Hepatocyte (in vitro differentiated cells): Measurements from ENCODE around the gene PRR27. TPM values are rescaled to one million over a fixed set of nuclear protein-coding genes. Genes with fewer than 3 reads are reported as not detected.

ENCODE experiments used
- DNase-seq: peaks from one replicate; pipeline ENCODE4 v3.0.0-alpha.2; 2016; ENCODE audit warnings: low spot score
- H2AFZ ChIP-seq: fragments of 200-600 bp; sonication (generic); 2 replicates; pipeline ENCODE4 v1.6.0; 2016; ENCODE audit warnings: antibody characterized with exemption, mild to moderate bottlenecking
- H3K27ac ChIP-seq: fragments of 200-600 bp; sonication (generic); 2 replicates; pipeline ENCODE4 v1.5.1; 2016; ENCODE audit warnings: mild to moderate bottlenecking
- H3K27me3 ChIP-seq: fragments of 200-600 bp; sonication (generic); 2 replicates; pipeline ENCODE4 v1.6.1; 2016
- H3K36me3 ChIP-seq: fragments of 200-600 bp; sonication (generic); replicated peaks from 2 replicates; pipeline ENCODE4 v1.5.1; 2016; ENCODE audit warnings: low read depth; ENCODE audit not compliant: insufficient read depth
- H3K4me1 ChIP-seq: fragments of 200-600 bp; sonication (generic); 2 replicates; pipeline ENCODE4 v1.5.1; 2016; ENCODE audit warnings: mild to moderate bottlenecking, moderate library complexity; ENCODE audit not compliant: insufficient read depth
- H3K4me2 ChIP-seq: fragments of 200-600 bp; sonication (generic); 2 replicates; pipeline ENCODE4 v1.6.0; 2016
- H3K4me3 ChIP-seq: fragments of 200-600 bp; sonication (generic); 2 replicates; pipeline ENCODE4 v1.5.1; 2016; ENCODE audit warnings: mild to moderate bottlenecking
- H3K79me2 ChIP-seq: fragments of 200-600 bp; sonication (generic); 2 replicates; pipeline ENCODE4 v1.6.0; 2017; ENCODE audit warnings: mild to moderate bottlenecking
- H3K9me2 ChIP-seq: fragments of 200-600 bp; sonication (generic); replicated peaks from 2 replicates; pipeline ENCODE4 v1.6.0; 2017; ENCODE audit warnings: mild to moderate bottlenecking; ENCODE audit not compliant: insufficient read depth
- H3K9me3 ChIP-seq: fragments of 200-600 bp; sonication (generic); 2 replicates; pipeline ENCODE4 v1.5.1; 2016; ENCODE audit warnings: low read depth, mild to moderate bottlenecking
- H4K20me1 ChIP-seq: fragments of 200-600 bp; sonication (generic); 2 replicates; pipeline ENCODE4 v1.6.0; 2016; ENCODE audit warnings: mild to moderate bottlenecking; ENCODE audit not compliant: insufficient read depth, poor library complexity, severe bottlenecking
- CTCF ChIP-seq: fragments of 200-600 bp; sonication (generic); IDR thresholded peaks from 2 replicates; pipeline ENCODE4 v1.5.1; 2016; ENCODE audit warnings: antibody characterized with exemption, mild to moderate bottlenecking; ENCODE audit not compliant: poor library complexity
- EZH2 ChIP-seq: fragments of 200-600 bp; sonication (generic); IDR thresholded peaks from 2 replicates; pipeline ENCODE4 v1.6.1; 2016; ENCODE audit warnings: antibody characterized with exemption, mild to moderate bottlenecking, borderline replicate concordance
- EZH2phosphoT487 ChIP-seq: fragments of 200-600 bp; sonication (generic); IDR thresholded peaks from one replicate; pipeline ENCODE4 v1.6.1; 2018; ENCODE audit warnings: antibody characterized with exemption, mild to moderate bottlenecking, low read depth, moderate library complexity; ENCODE audit not compliant: unreplicated experiment, severe bottlenecking
- WGBS: methylation state at CpG from one replicate; pipeline ENCODE4 v1.1.6; 2016; ENCODE audit warnings: low lambda C conversion rate; ENCODE audit errors: missing lambda C conversion rate; 5-methylcytosine and 5-hydroxymethylcytosine counted together
- polyA plus RNA-seq: library from polyadenylated mRNA; unstranded; fragments of >200 nt; fragmentation: Nextera tagmentation; extraction: Ambion mirVana; gene quantifications from 2 replicates; pipeline ENCODE4 v1.2.1, GENCODE V29; 2016
- total RNA-seq: library from RNA; depleted of rRNA; stranded (reverse); fragments of >200 nt; gene quantifications from 2 replicates; pipeline ENCODE4 v1.2.3, GENCODE V29; 2014

Gene PRR27
- total and polyA plus RNA-seq, 2 experiments from 2014 or later: 0.48 TPM; not detected in 1

- Histone ChIP-seq H3K4me1 (peaks cover 10% of the 10 kb centered on the region), H3K36me3 (no peaks in the 10 kb centered on the region), H3K9me2 (no peaks in the 10 kb centered on the region), H3K4me3 (no peak overlapping the region), H3K79me2 (no peaks in the 10 kb centered on the region), H2AFZ (no peak overlapping the region), H4K20me1 (no peaks in the 10 kb centered on the region), H3K27me3 (no peaks in the 10 kb centered on the region), H3K4me2 (no peak overlapping the region), H3K27ac (no peak overlapping the region), H3K9me3 (no peaks in the 10 kb centered on the region)
- WGBS: 42% methylated on average over 6 of the region's 6 CpGs
- peak; percentile 79 for DNase-seq
- no peak for TF ChIP-seq EZH2phosphoT487
- TF ChIP-seq EZH2: no peak
- TF ChIP-seq CTCF: peak; percentile 69
Observed at GRCh38 chr4:70183168-70183939, 29.3 kb downstream of the PRR27 start.

DNA sequence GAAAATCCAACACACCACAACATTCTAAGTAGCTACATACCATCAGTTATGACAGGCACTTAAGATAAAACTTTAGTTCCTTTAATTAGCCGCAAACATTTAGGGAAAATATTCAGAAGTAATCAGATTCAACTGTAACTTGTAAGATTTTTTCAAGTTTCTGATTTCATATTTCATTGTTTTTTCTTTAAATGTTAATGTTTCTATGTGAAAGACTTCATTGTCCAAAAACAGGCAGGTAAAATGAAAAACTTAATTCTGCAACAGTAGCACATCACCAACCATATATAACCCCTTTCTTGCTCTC is 29.9 kb downstream of the PRR27 start:
- peaks cover 10% of the 10 kb centered on the region for H3K4me1 ChIP-seq
- no peaks in the 10 kb centered on the region for H4K20me1 ChIP-seq
- no peaks in the 10 kb centered on the region for H3K36me3 ChIP-seq
- WGBS: 70% methylated on average over 1 of the region's 1 CpG
- no peak overlapping the region for H3K4me3 ChIP-seq
- no peak overlapping the region for H3K4me2 ChIP-seq
- no peaks in the 10 kb centered on the region for H3K9me3 ChIP-seq
- no peak for DNase-seq
- no peaks in the 10 kb centered on the region for H3K27me3 ChIP-seq
- no peaks in the 10 kb centered on the region for H3K9me2 ChIP-seq
- H2AFZ ChIP-seq: no peak overlapping the region
- H3K79me2 ChIP-seq: no peaks in the 10 kb centered on the region
- TF ChIP-seq CTCF (no peak), EZH2phosphoT487 (no peak), EZH2 (no peak)
- H3K27ac ChIP-seq: no peak overlapping the region

DNA sequence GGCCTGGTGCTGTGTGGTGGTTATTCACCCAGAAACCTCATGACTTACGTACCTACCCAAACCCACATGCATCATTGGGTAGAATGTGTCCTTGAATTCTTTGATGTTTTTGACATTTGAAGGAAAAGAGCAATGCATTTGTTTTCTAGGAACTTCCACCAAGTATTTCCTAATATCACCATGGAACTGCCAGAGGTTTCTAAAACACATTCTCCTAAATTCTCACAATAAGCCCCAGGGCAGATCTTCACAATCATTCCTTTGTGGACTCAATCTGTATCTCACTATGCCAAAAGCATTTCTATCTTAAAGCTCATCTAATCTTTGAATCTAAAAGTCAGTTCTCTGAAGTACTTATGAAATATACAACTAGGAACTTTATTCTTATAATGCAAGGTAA is 33.2 kb downstream of the PRR27 start:
- H4K20me1 ChIP-seq: no peaks in the 10 kb centered on the region
- no peak overlapping the region for H3K4me2 ChIP-seq
- 95% methylated on average over 1 of the region's 1 CpG for WGBS
- H3K27ac ChIP-seq: no peak overlapping the region
- H3K36me3 ChIP-seq: no peaks in the 10 kb centered on the region
- H3K27me3 ChIP-seq: no peaks in the 10 kb centered on the region
- no peaks in the 10 kb centered on the region for H3K9me2 ChIP-seq
- DNase-seq: no peak
- no peaks in the 10 kb centered on the region for H3K79me2 ChIP-seq
- H3K4me1 ChIP-seq: peaks cover 8% of the 10 kb centered on the region
- TF ChIP-seq EZH2 (no peak), CTCF (no peak), EZH2phosphoT487 (no peak)
- H3K4me3 ChIP-seq: no peak overlapping the region
- no peaks in the 10 kb centered on the region for H3K9me3 ChIP-seq
- no peak overlapping the region for H2AFZ ChIP-seq

DNA sequence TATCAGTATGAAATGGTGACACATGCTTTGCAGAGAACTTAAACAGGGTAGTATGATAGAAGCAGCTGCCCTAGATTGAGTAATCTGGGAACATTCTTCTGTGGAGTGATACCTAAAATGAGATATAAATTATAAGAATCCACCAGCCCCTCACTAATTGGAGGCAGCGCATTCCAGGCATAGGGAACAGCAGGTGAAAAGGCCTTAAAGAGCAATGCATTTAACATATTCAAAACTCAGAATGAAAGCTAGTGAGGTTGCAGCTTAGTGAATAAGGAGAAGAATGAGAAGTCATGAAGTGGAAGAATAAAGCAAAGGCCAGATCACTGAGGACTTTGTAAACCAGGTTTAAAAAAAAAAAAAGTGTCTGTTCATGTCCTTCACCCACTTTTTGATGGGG is 36.5 kb downstream of the PRR27 start:
- H3K79me2 ChIP-seq: no peaks in the 10 kb centered on the region
- H3K9me2 ChIP-seq: no peaks in the 10 kb centered on the region
- H3K36me3 ChIP-seq: no peaks in the 10 kb centered on the region
- no peaks in the 10 kb centered on the region for H3K4me1 ChIP-seq
- no peak for TF ChIP-seq EZH2
- no peak for TF ChIP-seq CTCF
- no peak for TF ChIP-seq EZH2phosphoT487
- no peaks in the 10 kb centered on the region for H4K20me1 ChIP-seq
- no peaks in the 10 kb centered on the region for H3K27me3 ChIP-seq
- no peak overlapping the region for H3K27ac ChIP-seq
- H3K9me3 ChIP-seq: no peaks in the 10 kb centered on the region
- 90% methylated on average over 1 of the region's 1 CpG for WGBS
- H2AFZ ChIP-seq: no peak overlapping the region
- H3K4me2 ChIP-seq: no peak overlapping the region
- no peak for DNase-seq
- H3K4me3 ChIP-seq: no peak overlapping the region
